PC-9 (cell line): Measurements from ENCODE around the gene SMARCA4. TPM values are rescaled to one million over a fixed set of nuclear protein-coding genes. Genes with fewer than 3 reads are reported as not detected.

Source experiments
- BruUV-seq: library from RNA; stranded (reverse); fragments of 400-500 nt; replicated peaks from 2 replicates; lab custom pipeline; 2021; lab: Mats Ljungman, UMichigan
- CTCF ChIA-PET: fragments of 300-600 bp; sonication (Branson Sonifier 250); formaldehyde crosslinking; loops from one replicate; lab custom pipeline; 2022; ENCODE audit warnings: antibody characterized with exemption; lab: Charles Lee
- POLR2A ChIA-PET: fragments of 300-600 bp; sonication (Branson Sonifier 250); formaldehyde crosslinking; loops from one replicate; lab custom pipeline; 2022; ENCODE audit warnings: antibody characterized with exemption; ENCODE audit not compliant: unreplicated experiment; lab: Charles Lee
- DNase-seq, 2 experiments: peaks; one replicate each; pipeline versions ENCODE4 v3.0.0 to v3.0.0-alpha.2; 2015 to 2022; ENCODE audit warnings: mixed read lengths in 1 of 2
- H2AFZ ChIP-seq: fragments of 200-600 bp; sonication (generic); 2 replicates; pipeline ENCODE4 v1.8.1; 2017; ENCODE audit warnings: antibody characterized with exemption
- H3F3A ChIP-seq: fragments of 200-600 bp; sonication (generic); 2 replicates; pipeline ENCODE4 v1.8.1; 2017; ENCODE audit warnings: antibody characterized with exemption, mild to moderate bottlenecking, low read depth; ENCODE audit not compliant: insufficient read depth
- H3K27ac ChIP-seq: fragments of 200-600 bp; sonication (generic); 2 replicates; pipeline ENCODE4 v1.6.1; 2016; ENCODE audit warnings: mixed run types
- H3K27me3 ChIP-seq: fragments of 200-600 bp; sonication (generic); 2 replicates; pipeline ENCODE4 v1.6.1; 2016; ENCODE audit warnings: low read depth, mixed run types; ENCODE audit not compliant: insufficient read depth
- H3K36me3 ChIP-seq: fragments of 200-600 bp; sonication (generic); 2 replicates; pipeline ENCODE4 v1.6.1; 2016; ENCODE audit warnings: low read depth, mixed run types
- H3K4me1 ChIP-seq: fragments of 200-600 bp; sonication (generic); replicated peaks from 2 replicates; pipeline ENCODE4 v1.6.1; 2016; ENCODE audit warnings: mixed run types; ENCODE audit not compliant: insufficient read depth
- H3K4me2 ChIP-seq: fragments of 200-600 bp; sonication (generic); 2 replicates; pipeline ENCODE4 v1.6.1; 2017; ENCODE audit warnings: mixed run types
- H3K4me3 ChIP-seq: fragments of 200-600 bp; sonication (generic); 2 replicates; pipeline ENCODE4 v1.6.1; 2016; ENCODE audit warnings: mixed run types
- H3K79me2 ChIP-seq: fragments of 200-600 bp; sonication (generic); 2 replicates; pipeline ENCODE4 v1.6.1; 2017; ENCODE audit warnings: low read depth, mixed run types
- H3K9me2 ChIP-seq: fragments of 200-600 bp; sonication (generic); 2 replicates; pipeline ENCODE4 v1.8.1; 2017; ENCODE audit warnings: mild to moderate bottlenecking; ENCODE audit not compliant: insufficient read depth
- H3K9me3 ChIP-seq: fragments of 200-600 bp; sonication (generic); 2 replicates; pipeline ENCODE4 v1.8.1; 2016; ENCODE audit warnings: low read depth; ENCODE audit not compliant: insufficient read depth
- H4K20me1 ChIP-seq: fragments of 200-600 bp; sonication (generic); 2 replicates; pipeline ENCODE4 v1.8.1; 2017; ENCODE audit not compliant: insufficient read depth
- CTCF ChIP-seq: fragments of 200-600 bp; sonication (generic); conservative IDR thresholded peaks from 2 replicates; pipeline ENCODE4 v1.6.1; 2017; ENCODE audit warnings: mixed run types, antibody characterized with exemption, mild to moderate bottlenecking, moderate library complexity
- EZH2 ChIP-seq: fragments of 200-600 bp; sonication (generic); IDR thresholded peaks from 2 replicates; pipeline ENCODE4 v1.8.0; 2017; ENCODE audit warnings: antibody characterized with exemption, low read depth
- intact Hi-C: fragments of 100-400 bp; cut with micrococcal nuclease; formaldehyde crosslinking; loops from one replicate; pipeline ENCODE4 v1.10.0; 2022; ENCODE audit not compliant: unreplicated experiment
- total RNA-seq: library from RNA; stranded (reverse); gene quantifications from 2 replicates; pipeline ENCODE4 v1.2.3, GENCODE V29; 2021

Gene SMARCA4
- total RNA-seq, 1 experiment from 2014 or later = 136 TPM

GRCh38 chr19:11106477-11106876 is 145.6 kb downstream of the SMARCA4 start:
- no peaks in the 10 kb centered on the region for H3K9me2 ChIP-seq
- ChIA-PET CTCF (no interaction called here), POLR2A (no interaction called here)
- no peak overlapping the region for H3K4me3 ChIP-seq
- H3F3A ChIP-seq = peaks cover 88% of the 10 kb centered on the region
- H3K9me3 ChIP-seq = no peaks in the 10 kb centered on the region
- no peak for TF ChIP-seq CTCF
- no peak for TF ChIP-seq EZH2
- no peak overlapping the region for H3K27ac ChIP-seq
- H3K27me3 ChIP-seq = no peaks in the 10 kb centered on the region
- H4K20me1 ChIP-seq = peaks cover 92% of the 10 kb centered on the region
- no peak overlapping the region for H3K4me2 ChIP-seq
- no TSS peak for BruUV-seq
- no peak overlapping the region for H2AFZ ChIP-seq
- no peaks in the 10 kb centered on the region for H3K4me1 ChIP-seq
- intact Hi-C loops = no loop called here
- no peak for DNase-seq
- peaks cover 66% of the 10 kb centered on the region for H3K79me2 ChIP-seq
- peaks cover 80% of the 10 kb centered on the region for H3K36me3 ChIP-seq

GRCh38 chr19:11108746-11109145 is 147.9 kb downstream of the SMARCA4 start:
- ChIA-PET POLR2A (no interaction called here), CTCF (no interaction called here)
- H3K36me3 ChIP-seq = peaks cover 84% of the 10 kb centered on the region
- BruUV-seq = no TSS peak
- H3K4me1 ChIP-seq = no peaks in the 10 kb centered on the region
- H4K20me1 ChIP-seq = peaks cover 90% of the 10 kb centered on the region
- H3K27ac ChIP-seq = no peak overlapping the region
- intact Hi-C loops = no loop called here
- no peak for TF ChIP-seq EZH2
- no peak for TF ChIP-seq CTCF
- H3K9me2 ChIP-seq = no peaks in the 10 kb centered on the region
- H3K79me2 ChIP-seq = peaks cover 61% of the 10 kb centered on the region
- no peak overlapping the region for H3K4me2 ChIP-seq
- no peak overlapping the region for H2AFZ ChIP-seq
- no peaks in the 10 kb centered on the region for H3K27me3 ChIP-seq
- H3F3A ChIP-seq = peaks cover 84% of the 10 kb centered on the region
- H3K9me3 ChIP-seq = no peaks in the 10 kb centered on the region
- DNase-seq = no peak
- H3K4me3 ChIP-seq = no peak overlapping the region

- Histone ChIP-seq H3F3A (peaks cover 86% of the 10 kb centered on the region), H3K79me2 (peaks cover 57% of the 10 kb centered on the region), H4K20me1 (peaks cover 85% of the 10 kb centered on the region), H3K4me1 (no peaks in the 10 kb centered on the region), H3K4me2 (no peak overlapping the region), H3K9me3 (no peaks in the 10 kb centered on the region), H2AFZ (no peak overlapping the region), H3K9me2 (no peaks in the 10 kb centered on the region), H3K27me3 (no peaks in the 10 kb centered on the region), H3K4me3 (no peak overlapping the region), H3K27ac (no peak overlapping the region), H3K36me3 (peaks cover 85% of the 10 kb centered on the region)
- no peak for DNase-seq
- intact Hi-C loops = no loop called here
- POLR2A ChIA-PET = no interaction called here
- BruUV-seq = no TSS peak
- no peak for TF ChIP-seq CTCF
- CTCF ChIA-PET = no interaction called here
Observed at GRCh38 chr19:11111117-11111770, 150.4 kb downstream of the SMARCA4 start.
